GM23248 (cell line): ENCODE measurements around the gene LDLRAD3. TPM values are rescaled to one million over a fixed set of nuclear protein-coding genes. Genes with fewer than 3 reads are reported as not detected.

Source experiments
- DNase-seq: peaks from one replicate; pipeline ENCODE4 v3.0.0-alpha.2; 2015
- H2AFZ ChIP-seq: fragments of 200-600 bp; sonication (generic); 2 replicates; pipeline ENCODE4 v1.6.1; 2016; ENCODE audit warnings: antibody characterized with exemption
- H3F3A ChIP-seq: fragments of 200-600 bp; sonication (generic); 2 replicates; pipeline ENCODE4 v1.6.1; 2016; ENCODE audit warnings: mild to moderate bottlenecking, antibody characterized with exemption, mixed run types; ENCODE audit not compliant: insufficient read depth
- H3K27ac ChIP-seq: fragments of 200-600 bp; sonication (generic); 2 replicates; pipeline ENCODE4 v1.5.1; 2016; ENCODE audit warnings: mild to moderate bottlenecking
- H3K27me3 ChIP-seq: fragments of 200-600 bp; sonication (generic); replicated peaks from 2 replicates; pipeline ENCODE4 v1.6.1; 2016; ENCODE audit warnings: mild to moderate bottlenecking; ENCODE audit not compliant: insufficient read depth
- H3K36me3 ChIP-seq: fragments of 200-600 bp; sonication (generic); 2 replicates; pipeline ENCODE4 v1.6.1; 2016; ENCODE audit warnings: low read depth, mild to moderate bottlenecking
- H3K4me1 ChIP-seq: fragments of 200-600 bp; sonication (generic); 2 replicates; pipeline ENCODE4 v1.6.1; 2016; ENCODE audit warnings: mild to moderate bottlenecking; ENCODE audit not compliant: insufficient read depth
- H3K4me2 ChIP-seq: fragments of 200-600 bp; sonication (generic); one replicate; pipeline ENCODE4 v1.6.1; 2016; ENCODE audit warnings: mild to moderate bottlenecking; ENCODE audit not compliant: unreplicated experiment
- H3K4me3 ChIP-seq: fragments of 200-600 bp; sonication (generic); 2 replicates; pipeline ENCODE4 v1.5.1; 2016; ENCODE audit warnings: mild to moderate bottlenecking
- H3K79me2 ChIP-seq: fragments of 200-600 bp; sonication (generic); 2 replicates; pipeline ENCODE4 v1.6.1; 2016; ENCODE audit warnings: mild to moderate bottlenecking; ENCODE audit not compliant: insufficient read depth
- H3K9ac ChIP-seq: fragments of 200-600 bp; sonication (generic); 2 replicates; pipeline ENCODE4 v1.6.1; 2016; ENCODE audit warnings: mild to moderate bottlenecking
- H3K9me2 ChIP-seq: fragments of 200-600 bp; sonication (generic); 2 replicates; pipeline ENCODE4 v1.6.1; 2016; ENCODE audit warnings: mixed run types, mild to moderate bottlenecking, moderate library complexity; ENCODE audit not compliant: insufficient read depth
- H3K9me3 ChIP-seq: fragments of 200-600 bp; sonication (generic); one replicate; pipeline ENCODE4 v1.6.1; 2017; ENCODE audit warnings: low read depth
- H4K20me1 ChIP-seq: fragments of 200-600 bp; sonication (generic); 2 replicates; pipeline ENCODE4 v1.6.0; 2016; ENCODE audit not compliant: insufficient read depth
- EZH2 ChIP-seq: fragments of 200-600 bp; sonication (generic); IDR thresholded peaks from 2 replicates; pipeline ENCODE4 v1.6.1; 2018; ENCODE audit warnings: antibody characterized with exemption, mild to moderate bottlenecking; ENCODE audit not compliant: insufficient read depth, poor library complexity, severe bottlenecking
- EZH2phosphoT487 ChIP-seq: fragments of 200-600 bp; sonication (generic); IDR thresholded peaks from 2 replicates; pipeline ENCODE4 v1.6.1; 2018; ENCODE audit warnings: antibody characterized with exemption, moderate library complexity, mild to moderate bottlenecking, low read depth; ENCODE audit not compliant: insufficient read depth
- WGBS, 2 experiments: methylation state at CpG; one replicate each; pipeline ENCODE4 v1.1.6; 2015 to 2017; ENCODE audit warnings: low lambda C conversion rate in 2 of 2, low coverage in 1 of 2; ENCODE audit errors: missing lambda C conversion rate in 2 of 2; 5-methylcytosine and 5-hydroxymethylcytosine counted together
- in situ Hi-C: fragments of 300-500 bp; cut with MboI; formaldehyde crosslinking; loops from 2 replicates; pipeline ENCODE4 v1.15.0; 2020
- polyA plus RNA-seq: library from polyadenylated mRNA; unstranded; fragments of >200 nt; fragmentation: Nextera tagmentation; extraction: Ambion mirVana; gene quantifications from 2 replicates; pipeline ENCODE4 v1.2.1, GENCODE V29; 2016
- total RNA-seq: library from RNA; depleted of rRNA; stranded (reverse); fragments of >200 nt; shearing (Covaris generic); gene quantifications from 2 replicates; pipeline ENCODE4 v1.2.3, GENCODE V29; 2014

Gene LDLRAD3
- total and polyA plus RNA-seq, 2 experiments from 2014 or later: 6.2 to 6.6 TPM

DNA sequence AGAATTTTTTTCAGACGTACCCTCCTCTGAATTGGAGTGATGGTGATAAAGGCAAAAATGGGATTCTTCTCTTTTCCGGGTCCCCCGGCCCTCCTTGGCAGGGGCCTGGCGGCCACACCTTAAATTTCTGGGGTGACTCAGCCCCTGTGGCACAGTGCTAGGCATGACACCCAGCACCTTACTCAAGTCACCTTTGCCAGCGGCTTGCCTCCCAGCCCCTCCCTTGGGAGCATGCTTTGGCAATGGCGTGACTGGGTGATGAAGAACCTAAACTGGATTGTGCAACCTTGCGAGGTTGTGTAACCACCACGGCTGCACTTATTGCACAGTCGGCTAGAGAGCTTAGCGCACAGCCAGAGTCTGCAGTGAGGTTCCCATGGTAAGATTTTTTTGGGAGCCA, 16.2 kb upstream of the LDLRAD3 start:
- no peak overlapping the region; the same call in 1 of the 2 replicates for H2AFZ ChIP-seq
- H3K9me3 ChIP-seq: no peaks in the 10 kb centered on the region
- no peak overlapping the region for H3K9ac ChIP-seq
- H4K20me1 ChIP-seq: no peaks in the 10 kb centered on the region
- in situ Hi-C loops: no loop called here
- H3K4me3 ChIP-seq: peak overlapping the region; percentile 24; the same call in 1 of the 2 replicates
- H3K27me3 ChIP-seq: peaks cover 18% of the 10 kb centered on the region; the same call in 1 of the 2 replicates
- H3K4me2 ChIP-seq: peak overlapping the region; percentile 26
- no peaks in the 10 kb centered on the region for H3K9me2 ChIP-seq
- no peaks in the 10 kb centered on the region for H3F3A ChIP-seq
- no peak overlapping the region for H3K27ac ChIP-seq
- H3K79me2 ChIP-seq: no peaks in the 10 kb centered on the region
- H3K36me3 ChIP-seq: no peaks in the 10 kb centered on the region
- WGBS, 2 experiments: 44% methylated on average over 10 of the region's 10 CpGs
- TF ChIP-seq EZH2 (no peak), EZH2phosphoT487 (no peak)
- peak; percentile 45 for DNase-seq
- no peaks in the 10 kb centered on the region for H3K4me1 ChIP-seq

DNA sequence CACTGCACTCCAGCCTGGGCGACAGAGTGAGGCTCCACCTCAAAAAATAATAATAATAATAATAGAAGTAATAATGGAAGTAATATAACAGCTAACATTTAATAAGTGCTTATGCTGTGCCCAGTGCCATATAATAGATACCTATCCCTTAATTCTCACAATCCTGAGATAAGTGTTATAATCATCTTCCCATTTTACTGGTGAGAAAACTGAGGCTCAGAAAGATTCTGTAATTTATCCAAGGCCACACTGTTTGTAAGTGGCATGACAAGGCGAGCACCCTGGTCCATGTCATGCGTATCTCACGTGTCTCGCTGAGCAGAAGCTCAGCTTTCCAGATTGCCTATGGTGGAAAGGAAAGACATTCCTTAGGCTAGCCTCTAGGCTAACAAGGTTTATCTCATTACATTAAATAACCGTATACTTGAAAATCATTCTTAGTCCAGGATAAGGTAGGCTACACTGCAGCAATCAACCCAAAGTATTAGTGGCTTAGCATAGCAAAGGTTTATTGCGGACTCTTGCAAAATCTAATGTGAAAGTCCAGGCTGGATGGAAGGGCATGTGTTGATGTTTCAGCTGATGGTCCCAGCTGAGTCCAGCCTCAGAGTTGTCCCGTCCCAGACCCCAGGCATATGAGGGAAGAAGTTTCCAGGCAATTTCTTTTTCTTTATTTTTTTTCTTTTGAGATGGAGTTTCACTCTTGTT, 15.0 kb upstream of the LDLRAD3 start:
- H3K9ac ChIP-seq: no peak overlapping the region
- in situ Hi-C loops: no loop called here
- 84% methylated on average over 8 of the region's 8 CpGs for WGBS, 2 experiments

DNA sequence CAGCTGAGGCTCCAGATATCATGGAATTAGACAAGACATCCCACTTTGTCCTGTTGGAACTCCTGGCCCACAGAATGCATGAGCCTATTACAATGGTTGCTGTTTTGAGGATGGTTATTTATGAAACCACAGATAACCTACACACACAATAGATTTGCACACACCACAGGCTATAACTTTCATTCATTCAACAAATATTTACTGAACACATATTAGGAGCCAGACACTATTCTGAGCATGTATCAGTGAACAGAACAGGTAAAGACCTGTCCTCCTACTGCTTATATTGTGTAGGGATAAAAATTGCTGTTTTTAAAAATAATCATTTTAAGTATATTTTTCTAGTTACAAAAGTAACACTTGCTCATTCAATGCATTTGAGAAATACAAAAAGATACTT, 13.4 kb upstream of the LDLRAD3 start:
- Histone ChIP-seq H3K4me3 (no peak overlapping the region), H3K4me1 (no peaks in the 10 kb centered on the region), H3K36me3 (no peaks in the 10 kb centered on the region), H3K27me3 (peaks cover 12% of the 10 kb centered on the region; the same call in 1 of the 2 replicates), H3K27ac (no peak overlapping the region), H3K4me2 (no peak overlapping the region), H3K79me2 (no peaks in the 10 kb centered on the region), H4K20me1 (no peaks in the 10 kb centered on the region), H3K9me3 (no peaks in the 10 kb centered on the region), H3F3A (no peaks in the 10 kb centered on the region), H3K9me2 (no peaks in the 10 kb centered on the region), H3K9ac (no peak overlapping the region), H2AFZ (no peak overlapping the region)
- in situ Hi-C loops: no loop called here
- DNase-seq: no peak
- TF ChIP-seq EZH2: no peak

More for the DNA sequence above, 15.0 kb upstream of the LDLRAD3 start:
- no peak overlapping the region for H2AFZ ChIP-seq
- H3K4me3 ChIP-seq: no peak overlapping the region
- no peaks in the 10 kb centered on the region for H3K79me2 ChIP-seq
- no peaks in the 10 kb centered on the region for H3K4me1 ChIP-seq
- no peak overlapping the region for H3K4me2 ChIP-seq
- H3K9me2 ChIP-seq: no peaks in the 10 kb centered on the region
- no peaks in the 10 kb centered on the region for H3K36me3 ChIP-seq
- H4K20me1 ChIP-seq: no peaks in the 10 kb centered on the region
- TF ChIP-seq EZH2 (no peak), EZH2phosphoT487 (no peak)
- H3K27ac ChIP-seq: no peak overlapping the region
- no peaks in the 10 kb centered on the region for H3F3A ChIP-seq
- no peak for DNase-seq
- peaks cover 16% of the 10 kb centered on the region; the same call in 1 of the 2 replicates for H3K27me3 ChIP-seq
- no peaks in the 10 kb centered on the region for H3K9me3 ChIP-seq

DNA sequence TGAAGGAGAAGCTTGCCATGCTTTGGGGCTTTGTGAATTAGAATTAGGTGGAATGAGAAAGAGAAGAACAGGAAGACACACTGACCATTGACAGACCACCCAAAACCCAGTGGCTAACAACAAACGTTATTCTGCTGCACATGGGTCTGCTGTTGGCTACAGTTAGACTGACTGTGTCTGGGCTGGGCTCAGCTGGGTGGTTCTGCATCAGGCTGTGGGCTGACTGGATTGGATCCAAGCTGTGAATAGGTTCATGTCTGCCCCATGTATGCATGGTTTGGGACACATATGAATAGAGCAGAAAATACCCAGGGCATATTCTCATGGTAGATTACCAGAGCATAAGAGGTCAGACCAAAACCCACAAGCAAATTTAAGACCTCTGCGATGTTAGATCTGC, 11.7 kb upstream of the LDLRAD3 start:
- Histone ChIP-seq H3K79me2 (no peaks in the 10 kb centered on the region), H3K27ac (no peak overlapping the region), H3K4me1 (no peaks in the 10 kb centered on the region), H3K9me2 (no peaks in the 10 kb centered on the region), H3K27me3 (peaks cover 13% of the 10 kb centered on the region; the same call in 1 of the 2 replicates), H3K4me2 (no peak overlapping the region), H3K4me3 (no peak overlapping the region), H3K9me3 (no peaks in the 10 kb centered on the region), H4K20me1 (no peaks in the 10 kb centered on the region), H3K36me3 (no peaks in the 10 kb centered on the region), H3K9ac (no peak overlapping the region), H2AFZ (no peak overlapping the region), H3F3A (no peaks in the 10 kb centered on the region)
- no peak for DNase-seq
- 48 to 50% methylated on average over 2 of the region's 2 CpGs for WGBS, 2 experiments
- no peak for TF ChIP-seq EZH2phosphoT487
- no peak for TF ChIP-seq EZH2
- in situ Hi-C loops: no loop called here
